T-helper 17 cell (primary cell): ENCODE measurements around the gene SLC5A9. TPM values are rescaled to one million over a fixed set of nuclear protein-coding genes. Genes with fewer than 3 reads are reported as not detected.
"Not testable (repeated sequence)": the region's sequence is repeated elsewhere in the genome, so short reads cannot be mapped to it uniquely, and the experiment has no call there.

ENCODE experiments used
- ATAC-seq: fragments of 150-1000 bp; cut with Tn5 transposase; 2 replicates; pipeline ENCODE4 v1.10.0; 2021; ENCODE audit warnings: mild to moderate bottlenecking, moderate library complexity
- DNase-seq, 3 donors: peaks; one replicate each; pipeline versions ENCODE4 v3.0.0 to v3.0.0-alpha.2; 2020 to 2021
- H3K9me3 ChIP-seq: one replicate; pipeline ENCODE4 v1.7.0; 2013; ENCODE audit warnings: low read length, mild to moderate bottlenecking; ENCODE audit not compliant: control insufficient read depth, poor library complexity, severe bottlenecking
- H3K27ac Mint-ChIP-seq: one replicate; pipeline ENCODE4 v1.8.0; 2022; ENCODE audit warnings: mild to moderate bottlenecking, moderate library complexity, mixed read lengths
- H3K27me3 Mint-ChIP-seq: one replicate; pipeline ENCODE4 v1.8.0; 2022; ENCODE audit warnings: mixed read lengths
- H3K36me3 Mint-ChIP-seq: one replicate; pipeline ENCODE4 v1.8.0; 2022; ENCODE audit warnings: low read depth, mixed read lengths
- H3K4me1 Mint-ChIP-seq: one replicate; pipeline ENCODE4 v1.8.0; 2022; ENCODE audit warnings: mild to moderate bottlenecking, mixed read lengths
- H3K4me3 Mint-ChIP-seq: one replicate; pipeline ENCODE4 v1.8.0; 2022; ENCODE audit warnings: mild to moderate bottlenecking, moderate library complexity, mixed read lengths
- total RNA-seq, 4 donors: library from RNA in 2 of 4; stranded (reverse) in 2 of 4; gene quantifications; one replicate each; pipeline ENCODE4 v1.2.3 and lab custom pipeline; 2022 to 2026

The SLC5A9 gene
- total RNA-seq, 2 donors from 2014 or later, result not detected

DNA sequence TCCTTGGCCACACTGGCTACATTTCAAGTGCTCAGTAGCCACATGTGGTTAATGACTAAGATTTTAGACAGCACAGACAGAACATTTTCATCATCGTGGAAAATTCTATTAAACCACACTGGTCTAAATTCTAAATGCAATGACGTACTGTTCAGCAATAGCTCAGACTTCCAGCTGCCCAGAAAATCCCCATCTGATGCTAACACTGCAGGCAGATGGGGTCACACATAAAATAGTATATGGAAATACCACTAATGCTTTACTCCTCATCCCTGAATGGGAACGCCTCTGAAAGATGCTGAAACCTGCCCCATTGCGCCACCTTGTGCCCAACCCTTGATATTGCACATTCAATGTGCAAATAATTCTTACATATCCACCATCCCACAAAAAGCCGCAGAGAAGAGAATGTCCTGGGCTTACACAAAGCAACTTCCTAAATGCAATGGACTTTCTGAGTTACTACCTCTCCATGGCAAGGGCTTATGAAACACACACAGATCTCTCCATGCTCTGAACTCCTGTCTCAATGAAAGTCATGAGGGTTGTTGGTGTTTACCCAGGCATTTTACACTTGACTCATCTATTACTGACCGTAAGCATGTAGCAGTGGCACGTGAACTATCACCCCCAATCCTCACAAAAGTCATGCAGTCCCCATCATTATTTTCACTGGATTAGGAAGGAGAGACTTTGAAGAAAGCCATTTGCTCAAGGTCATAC lies 20.3 kb upstream of the SLC5A9 start:
- Mint-ChIP-seq H3K27me3 (peaks cover 45% of the 10 kb centered on the region), H3K36me3 (no peaks in the 10 kb centered on the region), H3K27ac (no peak overlapping the region), H3K4me1 (peaks cover 6% of the 10 kb centered on the region), H3K4me3 (no peak overlapping the region)
- DNase-seq, result peak in 2 of 3 donors; percentile 19 to 37
- no peaks in the 10 kb centered on the region for H3K9me3 ChIP-seq
- peak; percentile 44 for ATAC-seq

- Mint-ChIP-seq H3K4me3 (no peak overlapping the region), H3K4me1 (peaks cover 6% of the 10 kb centered on the region), H3K36me3 (no peaks in the 10 kb centered on the region), H3K27me3 (peaks cover 46% of the 10 kb centered on the region), H3K27ac (no peak overlapping the region)
- DNase-seq (no peak), ATAC-seq (no peak)
- no peaks in the 10 kb centered on the region for H3K9me3 ChIP-seq
Observed at GRCh38 chr1:48203287-48203900, 19.1 kb upstream of the SLC5A9 start.

DNA sequence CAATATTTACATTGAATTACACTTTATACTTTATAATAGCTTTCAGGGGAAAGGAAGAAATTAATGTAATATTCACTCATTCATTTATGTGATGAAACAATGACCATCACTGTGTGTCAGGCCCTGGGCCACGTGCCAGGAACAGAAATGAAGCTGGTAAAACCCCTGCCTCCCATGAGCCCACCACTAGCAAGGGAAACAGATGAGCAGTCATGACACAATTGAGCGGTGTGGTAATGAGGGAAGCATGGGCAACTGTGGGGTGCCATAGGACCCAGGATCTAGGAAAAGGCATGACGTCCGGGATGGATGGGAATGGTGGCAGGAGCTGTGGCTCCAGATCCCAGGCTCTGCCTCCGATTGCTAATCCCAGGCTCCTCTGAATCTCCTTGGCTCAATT lies 17.0 kb upstream of the SLC5A9 start:
- no peak overlapping the region for H3K4me3 Mint-ChIP-seq
- no peak for DNase-seq
- no peaks in the 10 kb centered on the region for H3K9me3 ChIP-seq
- H3K4me1 Mint-ChIP-seq, result peaks cover 4% of the 10 kb centered on the region
- no peak for ATAC-seq
- H3K36me3 Mint-ChIP-seq, result no peaks in the 10 kb centered on the region
- no peak overlapping the region for H3K27ac Mint-ChIP-seq
- H3K27me3 Mint-ChIP-seq, result peaks cover 31% of the 10 kb centered on the region

GRCh38 chr1:48206371-48206770 lies 16.1 kb upstream of the SLC5A9 start:
- no peak for ATAC-seq
- Mint-ChIP-seq H3K4me1 (peaks cover 2% of the 10 kb centered on the region), H3K27me3 (peaks cover 32% of the 10 kb centered on the region), H3K27ac (no peak overlapping the region), H3K4me3 (no peak overlapping the region), H3K36me3 (no peaks in the 10 kb centered on the region)
- DNase-seq, result no peak
- H3K9me3 ChIP-seq, result no peaks in the 10 kb centered on the region

DNA sequence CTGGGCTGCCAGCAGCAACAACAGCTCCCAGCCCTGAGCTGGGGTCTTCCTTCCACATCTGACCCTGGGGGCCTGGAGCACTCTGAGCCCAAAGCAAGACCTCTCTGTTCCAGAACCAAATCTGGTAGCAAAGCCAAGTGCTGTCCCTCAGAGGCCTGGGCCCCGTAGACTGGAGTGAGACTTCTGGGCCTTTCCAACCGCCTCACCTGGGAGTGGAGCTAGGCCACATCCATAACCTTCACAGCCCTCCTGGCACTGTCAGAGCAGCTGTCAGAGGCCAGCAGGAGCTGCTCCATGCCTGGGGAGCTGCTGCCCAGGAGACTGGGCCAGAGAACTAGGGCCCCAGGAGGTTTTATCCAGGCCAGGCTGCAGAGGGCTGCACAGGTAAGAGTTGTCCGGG lies 15.4 kb upstream of the SLC5A9 start:
- ATAC-seq (no peak), DNase-seq (no peak)
- H3K9me3 ChIP-seq, result no peaks in the 10 kb centered on the region
- Mint-ChIP-seq H3K4me3 (no peak overlapping the region), H3K27me3 (peaks cover 36% of the 10 kb centered on the region), H3K27ac (no peak overlapping the region), H3K4me1 (peaks cover 2% of the 10 kb centered on the region), H3K36me3 (no peaks in the 10 kb centered on the region)

GRCh38 chr1:48207536-48208075 lies 14.9 kb upstream of the SLC5A9 start:
- Mint-ChIP-seq H3K27ac (no peak overlapping the region), H3K4me3 (no peak overlapping the region), H3K36me3 (no peaks in the 10 kb centered on the region), H3K27me3 (peaks cover 36% of the 10 kb centered on the region), H3K4me1 (peaks cover 2% of the 10 kb centered on the region)
- DNase-seq (no peak), ATAC-seq (no peak)
- H3K9me3 ChIP-seq, result no peaks in the 10 kb centered on the region

- Mint-ChIP-seq H3K4me1 (peaks cover 2% of the 10 kb centered on the region), H3K27ac (no peak overlapping the region), H3K27me3 (peaks cover 39% of the 10 kb centered on the region), H3K4me3 (no peak overlapping the region), H3K36me3 (no peaks in the 10 kb centered on the region)
- DNase-seq (no peak), ATAC-seq (no peak)
- H3K9me3 ChIP-seq, result no peaks in the 10 kb centered on the region
Observed at GRCh38 chr1:48208251-48208650, 14.3 kb upstream of the SLC5A9 start.

DNA sequence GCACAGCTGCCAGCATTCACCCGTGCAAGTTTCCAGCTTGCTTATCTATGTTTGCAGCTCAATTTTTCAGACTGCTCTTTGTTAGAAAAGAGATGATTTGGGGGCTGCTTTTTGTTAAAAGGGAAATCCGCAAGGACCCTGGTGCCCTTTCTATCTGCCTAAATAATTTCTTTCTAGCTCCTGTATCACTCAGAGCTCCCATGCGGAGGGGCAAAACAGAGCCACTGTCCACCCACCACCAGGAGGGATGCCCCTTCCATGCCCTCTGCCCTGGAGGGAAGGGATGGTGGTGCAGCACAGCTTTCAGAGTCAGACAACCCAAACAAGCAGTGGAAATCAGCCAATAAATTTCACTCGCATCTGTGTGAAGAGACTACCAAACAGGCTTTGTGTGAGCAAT lies 13.9 kb upstream of the SLC5A9 start:
- ATAC-seq, result no peak
- H3K9me3 ChIP-seq, result no peaks in the 10 kb centered on the region
- DNase-seq, result no peak
- Mint-ChIP-seq H3K27me3 (peaks cover 43% of the 10 kb centered on the region), H3K36me3 (no peaks in the 10 kb centered on the region), H3K27ac (no peak overlapping the region), H3K4me3 (no peak overlapping the region), H3K4me1 (peaks cover 2% of the 10 kb centered on the region)

DNA sequence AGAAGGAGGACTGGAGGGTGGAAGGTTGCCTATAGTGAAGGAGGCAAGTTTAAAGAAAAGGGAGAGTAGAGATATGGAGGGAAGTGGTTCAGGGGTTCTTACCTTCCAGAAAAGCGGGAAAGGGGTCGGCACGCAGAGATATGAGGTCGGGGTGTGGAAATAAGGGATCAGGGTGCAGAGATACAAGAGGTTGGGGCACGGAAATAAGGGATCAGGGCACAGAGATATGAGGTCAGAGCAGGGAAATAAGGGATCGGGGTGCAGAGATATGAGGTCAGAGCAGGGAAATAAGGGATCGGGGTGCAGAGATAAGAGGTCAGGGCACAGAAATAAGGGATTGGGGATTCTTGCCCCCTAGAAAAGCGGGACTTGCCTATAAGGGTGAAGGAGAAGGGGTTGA lies 9.1 kb upstream of the SLC5A9 start:
- peaks cover 58% of the 10 kb centered on the region for H3K27me3 Mint-ChIP-seq
- H3K9me3 ChIP-seq, DNase-seq, H3K27ac Mint-ChIP-seq, H3K36me3 Mint-ChIP-seq, ATAC-seq, H3K4me1 Mint-ChIP-seq, H3K4me3 Mint-ChIP-seq: not testable (repeated sequence)

GRCh38 chr1:48214366-48214765 lies 8.2 kb upstream of the SLC5A9 start:
- H3K9me3 ChIP-seq, H3K27ac Mint-ChIP-seq, DNase-seq, H3K4me1 Mint-ChIP-seq, H3K36me3 Mint-ChIP-seq, ATAC-seq, H3K4me3 Mint-ChIP-seq: not testable (repeated sequence)
- peaks cover 58% of the 10 kb centered on the region for H3K27me3 Mint-ChIP-seq

DNA sequence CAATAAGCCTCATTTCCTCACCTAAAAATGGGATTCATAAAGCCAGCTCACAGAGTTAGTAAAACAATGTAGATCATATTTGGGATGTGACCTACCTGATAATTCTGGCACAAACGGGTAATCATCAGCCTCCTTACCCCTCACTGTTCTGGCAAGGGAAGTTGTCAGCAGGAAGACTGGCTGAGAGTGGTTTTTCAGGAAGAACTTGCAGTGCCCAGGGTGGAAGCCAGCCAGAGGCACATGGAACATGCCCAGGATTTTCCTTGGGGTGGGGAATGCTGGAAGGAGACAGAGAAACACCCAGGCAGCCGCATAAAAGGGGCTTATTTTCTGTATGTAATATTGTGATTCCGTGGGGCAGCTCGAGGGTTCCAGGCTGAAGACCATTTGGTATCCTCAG lies 7.7 kb upstream of the SLC5A9 start:
- Mint-ChIP-seq H3K27me3 (peaks cover 58% of the 10 kb centered on the region), H3K36me3 (peaks cover 4% of the 10 kb centered on the region), H3K4me1 (no peaks in the 10 kb centered on the region), H3K4me3 (no peak overlapping the region), H3K27ac (no peak overlapping the region)
- DNase-seq (no peak), ATAC-seq (no peak)
- no peaks in the 10 kb centered on the region for H3K9me3 ChIP-seq

DNA sequence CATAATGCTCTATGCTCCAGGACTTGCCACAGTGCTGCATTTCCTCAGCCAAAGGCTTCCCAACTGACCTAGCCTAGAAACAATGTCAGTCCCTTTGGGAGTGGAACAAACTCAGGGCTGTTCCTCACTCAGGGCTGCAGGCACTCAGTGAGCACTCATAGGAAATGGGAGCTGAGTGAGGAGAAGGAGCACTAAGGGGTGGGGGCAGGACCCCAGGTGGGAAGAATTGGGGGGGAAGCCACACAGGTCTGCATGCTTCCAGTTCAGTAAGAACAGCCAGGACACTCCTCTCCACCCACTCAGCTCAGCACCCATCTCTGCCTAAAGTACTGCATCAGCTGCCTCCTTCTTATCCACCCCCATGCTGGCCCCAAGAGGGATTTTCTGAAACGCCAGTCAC lies 7.3 kb upstream of the SLC5A9 start:
- no peak overlapping the region for H3K4me3 Mint-ChIP-seq
- H3K27me3 Mint-ChIP-seq, result peaks cover 58% of the 10 kb centered on the region
- no peak overlapping the region for H3K27ac Mint-ChIP-seq
- H3K4me1 Mint-ChIP-seq, result no peaks in the 10 kb centered on the region
- no peaks in the 10 kb centered on the region for H3K9me3 ChIP-seq
- ATAC-seq, result no peak
- no peak for DNase-seq
- peaks cover 4% of the 10 kb centered on the region for H3K36me3 Mint-ChIP-seq

DNA sequence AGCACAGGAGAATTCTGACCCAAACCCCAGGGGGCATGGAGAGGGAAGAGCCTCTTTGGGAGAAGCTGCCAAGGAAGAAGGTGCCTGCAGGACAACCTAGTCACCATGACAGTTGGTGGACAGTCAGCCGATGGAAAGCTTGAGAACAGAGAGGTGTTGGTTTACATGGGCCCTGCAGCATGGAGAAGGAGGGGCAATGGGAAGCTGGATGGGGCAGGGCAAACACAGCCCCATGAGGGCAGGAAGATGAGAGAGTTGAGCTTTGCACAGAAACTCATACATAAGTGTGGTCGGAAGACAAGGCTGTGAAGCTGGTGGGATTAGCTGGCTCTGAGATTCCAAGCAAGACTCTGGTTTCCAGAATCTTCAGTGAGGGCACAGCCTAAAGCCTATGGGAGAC lies 6.6 kb upstream of the SLC5A9 start:
- no peak overlapping the region for H3K27ac Mint-ChIP-seq
- H3K4me1 Mint-ChIP-seq, result no peaks in the 10 kb centered on the region
- peaks cover 4% of the 10 kb centered on the region for H3K36me3 Mint-ChIP-seq
- DNase-seq (no peak), ATAC-seq (no peak)
- no peaks in the 10 kb centered on the region for H3K9me3 ChIP-seq
- peaks cover 55% of the 10 kb centered on the region for H3K27me3 Mint-ChIP-seq
- H3K4me3 Mint-ChIP-seq, result no peak overlapping the region

DNA sequence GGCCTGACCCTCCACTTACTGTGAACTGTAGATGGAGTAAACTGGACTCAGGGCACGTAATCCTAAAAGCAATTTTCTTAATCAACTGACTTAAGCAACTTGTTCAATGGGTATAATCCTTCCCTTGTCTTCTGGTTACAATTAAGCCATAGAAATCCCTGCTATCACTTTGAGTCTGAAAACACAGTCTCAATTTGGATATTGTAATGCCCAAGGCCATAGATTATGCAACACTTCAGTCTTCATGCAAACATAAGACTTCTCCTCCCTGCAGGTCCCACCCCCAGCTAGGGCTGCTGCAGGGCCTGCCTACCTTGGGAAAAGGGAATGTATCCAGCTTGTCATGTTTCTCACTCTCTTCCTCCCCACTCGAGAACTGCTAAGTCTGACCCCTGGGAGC lies 6.2 kb upstream of the SLC5A9 start:
- ATAC-seq (no peak), DNase-seq (no peak)
- no peaks in the 10 kb centered on the region for H3K9me3 ChIP-seq
- Mint-ChIP-seq H3K27ac (no peak overlapping the region), H3K27me3 (peaks cover 51% of the 10 kb centered on the region), H3K4me3 (no peak overlapping the region), H3K4me1 (no peaks in the 10 kb centered on the region), H3K36me3 (peaks cover 4% of the 10 kb centered on the region)
